OCI-LY3 (cell line): Measurements from ENCODE around the gene PCSK2.

Source experiments
- H2AFZ ChIP-seq: fragments of 200-600, 300-600 bp; shearing (Covaris generic); 2 replicates; pipeline ENCODE4 v1.6.0; 2014; ENCODE audit warnings: antibody characterized with exemption, low read depth, low read length
- H3K27ac ChIP-seq: fragments of 200-600, 300-600 bp; sonication (generic); 2 replicates; pipeline ENCODE4 v1.5.1; 2014; ENCODE audit warnings: mild to moderate bottlenecking, low read length, moderate library complexity, mixed read lengths
- H3K27me3 ChIP-seq: fragments of 200-600, 300-600 bp; sonication (generic); 2 replicates; pipeline ENCODE4 v1.6.1; 2014; ENCODE audit warnings: low read depth, low read length, mixed read lengths
- H3K36me3 ChIP-seq: fragments of 200-600, 300-600 bp; sonication (generic); replicated peaks from 2 replicates; pipeline ENCODE3; 2014; ENCODE audit warnings: low read depth, low read length, mixed read lengths
- H3K4me1 ChIP-seq: fragments of 300-600, 200-600 bp; sonication (generic); 2 replicates; pipeline ENCODE4 v1.6.1; 2014; ENCODE audit warnings: low read length, mixed read lengths
- H3K4me2 ChIP-seq: fragments of 200-600, 300-600 bp; sonication (generic); 2 replicates; pipeline ENCODE4 v1.6.1; 2014; ENCODE audit warnings: low read length, mixed read lengths
- H3K4me3 ChIP-seq: fragments of 300-600, 200-600 bp; sonication (generic); 2 replicates; pipeline ENCODE4 v1.5.1; 2014; ENCODE audit warnings: antibody characterized with exemption, mild to moderate bottlenecking, low read length, moderate library complexity
- H3K79me2 ChIP-seq: fragments of 300-600, 200-600 bp; shearing (Covaris generic); 2 replicates; pipeline ENCODE4 v1.6.1; 2014; ENCODE audit warnings: mild to moderate bottlenecking, low read length, mixed read lengths
- H3K9ac ChIP-seq: fragments of 300-600, 200-600 bp; shearing (Covaris generic); 2 replicates; pipeline ENCODE4 v1.6.0; 2014; ENCODE audit warnings: mild to moderate bottlenecking, low read length, moderate library complexity
- H3K9me3 ChIP-seq: fragments of 200-600, 300-600 bp; shearing (Covaris generic); 2 replicates; pipeline ENCODE4 v1.6.1; 2014; ENCODE audit warnings: low read length, mixed read lengths; ENCODE audit not compliant: insufficient read depth
- H4K20me1 ChIP-seq: fragments of 200-600, 300-600 bp; sonication (generic); 2 replicates; pipeline ENCODE4 v1.6.1; 2016; ENCODE audit warnings: low read length, mixed read lengths; ENCODE audit not compliant: insufficient read depth
- EZH2phosphoT487 ChIP-seq: fragments of 200-600 bp; shearing (Covaris generic); IDR thresholded peaks from 2 replicates; pipeline ENCODE4 v1.6.1; 2018; ENCODE audit warnings: antibody characterized with exemption, mixed run types, low read depth
- TF ChIP-seq, protein P1 (sequence below): fragments of 200-600, 300-600 bp; sonication (generic); IDR thresholded peaks from 2 replicates; pipeline ENCODE4 v1.5.1; 2014; ENCODE audit warnings: antibody characterized with exemption, low read length, low read depth

The PCSK2 gene

GRCh38 chr20:17350321-17350720 lies 123.5 kb downstream of the PCSK2 start:
- Histone ChIP-seq H3K4me1 (no peaks in the 10 kb centered on the region), H3K27me3 (peaks cover 17% of the 10 kb centered on the region; the same call in 1 of the 2 replicates), H3K9me3 (no peaks in the 10 kb centered on the region), H3K79me2 (no peaks in the 10 kb centered on the region), H3K4me3 (no peak overlapping the region), H3K36me3 (no peaks in the 10 kb centered on the region), H4K20me1 (no peaks in the 10 kb centered on the region), H3K4me2 (no peak overlapping the region), H2AFZ (no peak overlapping the region), H3K27ac (no peak overlapping the region), H3K9ac (no peak overlapping the region)
- no peak for TF ChIP-seq EZH2phosphoT487
- TF ChIP-seq, protein P1, sequence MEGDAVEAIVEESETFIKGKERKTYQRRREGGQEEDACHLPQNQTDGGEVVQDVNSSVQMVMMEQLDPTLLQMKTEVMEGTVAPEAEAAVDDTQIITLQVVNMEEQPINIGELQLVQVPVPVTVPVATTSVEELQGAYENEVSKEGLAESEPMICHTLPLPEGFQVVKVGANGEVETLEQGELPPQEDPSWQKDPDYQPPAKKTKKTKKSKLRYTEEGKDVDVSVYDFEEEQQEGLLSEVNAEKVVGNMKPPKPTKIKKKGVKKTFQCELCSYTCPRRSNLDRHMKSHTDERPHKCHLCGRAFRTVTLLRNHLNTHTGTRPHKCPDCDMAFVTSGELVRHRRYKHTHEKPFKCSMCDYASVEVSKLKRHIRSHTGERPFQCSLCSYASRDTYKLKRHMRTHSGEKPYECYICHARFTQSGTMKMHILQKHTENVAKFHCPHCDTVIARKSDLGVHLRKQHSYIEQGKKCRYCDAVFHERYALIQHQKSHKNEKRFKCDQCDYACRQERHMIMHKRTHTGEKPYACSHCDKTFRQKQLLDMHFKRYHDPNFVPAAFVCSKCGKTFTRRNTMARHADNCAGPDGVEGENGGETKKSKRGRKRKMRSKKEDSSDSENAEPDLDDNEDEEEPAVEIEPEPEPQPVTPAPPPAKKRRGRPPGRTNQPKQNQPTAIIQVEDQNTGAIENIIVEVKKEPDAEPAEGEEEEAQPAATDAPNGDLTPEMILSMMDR: no peak

DNA sequence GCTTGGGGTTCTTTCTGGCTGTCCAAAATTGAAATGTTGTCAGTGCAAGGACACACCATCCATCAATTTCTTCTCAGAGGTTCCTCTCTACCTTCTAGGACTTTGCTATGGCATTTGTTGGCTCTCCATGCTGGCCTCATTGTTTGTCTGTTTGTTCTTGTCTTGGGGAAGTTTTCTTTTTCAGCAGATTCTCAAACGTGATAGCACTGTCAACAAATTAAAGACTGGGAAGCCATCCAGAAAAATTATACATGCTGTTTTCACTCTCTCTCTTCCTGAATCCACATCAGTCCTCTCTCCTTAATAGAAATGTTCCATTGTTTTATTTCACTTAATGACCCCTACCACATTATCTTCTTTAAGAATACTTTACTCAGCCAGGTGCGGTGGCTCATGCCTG lies 130.4 kb downstream of the PCSK2 start:
- no peak for TF ChIP-seq EZH2phosphoT487
- TF ChIP-seq, protein P1: no peak
- Histone ChIP-seq H3K9ac (no peak overlapping the region), H2AFZ (no peak overlapping the region), H3K4me3 (no peak overlapping the region), H3K27me3 (peaks cover 34% of the 10 kb centered on the region), H3K79me2 (no peaks in the 10 kb centered on the region), H3K36me3 (no peaks in the 10 kb centered on the region), H4K20me1 (no peaks in the 10 kb centered on the region), H3K4me1 (no peaks in the 10 kb centered on the region), H3K27ac (no peak overlapping the region), H3K4me2 (no peak overlapping the region), H3K9me3 (no peaks in the 10 kb centered on the region)

DNA sequence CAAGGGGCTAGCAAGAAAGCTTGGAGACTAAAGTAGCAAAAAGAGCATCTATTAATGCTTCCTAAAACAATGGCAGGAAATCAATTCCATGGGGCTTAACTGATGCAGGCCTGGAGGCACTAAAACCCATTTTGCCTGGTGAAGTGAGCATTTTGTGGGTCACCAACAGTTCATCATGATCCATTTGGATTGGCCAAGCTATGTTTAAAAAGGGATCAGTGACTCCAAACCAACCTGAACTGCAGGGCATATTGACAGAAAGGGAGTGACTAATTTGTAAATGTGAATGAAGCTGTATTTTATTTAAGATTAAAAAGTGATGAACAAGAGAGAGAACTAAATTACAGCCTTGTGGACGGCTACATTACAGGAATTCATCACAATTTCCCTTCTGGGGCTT lies 132.0 kb downstream of the PCSK2 start:
- Histone ChIP-seq H3K4me2 (no peak overlapping the region), H3K9ac (no peak overlapping the region), H3K27ac (no peak overlapping the region), H3K4me3 (no peak overlapping the region), H3K4me1 (no peaks in the 10 kb centered on the region), H3K79me2 (no peaks in the 10 kb centered on the region), H2AFZ (no peak overlapping the region), H3K36me3 (no peaks in the 10 kb centered on the region), H3K9me3 (no peaks in the 10 kb centered on the region), H4K20me1 (no peaks in the 10 kb centered on the region), H3K27me3 (peaks cover 38% of the 10 kb centered on the region)
- TF ChIP-seq, protein P1: no peak

- H3K4me3 ChIP-seq: no peak overlapping the region
- no peak overlapping the region for H3K27ac ChIP-seq
- no peaks in the 10 kb centered on the region for H4K20me1 ChIP-seq
- H3K4me2 ChIP-seq: no peak overlapping the region
- H3K36me3 ChIP-seq: no peaks in the 10 kb centered on the region
- no peak overlapping the region for H3K9ac ChIP-seq
- H2AFZ ChIP-seq: no peak overlapping the region
- H3K79me2 ChIP-seq: no peaks in the 10 kb centered on the region
- H3K4me1 ChIP-seq: no peaks in the 10 kb centered on the region
- H3K9me3 ChIP-seq: no peaks in the 10 kb centered on the region
- peaks cover 51% of the 10 kb centered on the region for H3K27me3 ChIP-seq
- TF ChIP-seq, protein P1: no peak
- TF ChIP-seq EZH2phosphoT487: no peak
Observed at GRCh38 chr20:17364681-17365080, 137.8 kb downstream of the PCSK2 start.
